Thoracic aorta endothelial cell (primary cell): ENCODE data around the gene BPIFB6. TPM values are rescaled to one million over a fixed set of nuclear protein-coding genes. Genes with fewer than 3 reads are reported as not detected.

Source experiments
- total RNA-seq: library from RNA; depleted of rRNA; stranded (reverse); fragments of >200 nt; gene quantifications from 2 replicates; pipeline ENCODE4 v1.2.3, GENCODE V29; 2012

Gene BPIFB6
- not detected in 2 replicates for total RNA-seq

GRCh38 chr20:33031531-33031930 lies at the start of gene BPIFB6:
TSS of gene BPIFB6 (plus strand) at chr20:33031648. CDS start at chr20:33031648, 0 bp downstream.

GRCh38 chr20:33004141-33004751 lies 27.2 kb upstream of the BPIFB6 start, which contains the start of gene SUN5:
TSS of gene SUN5 (minus strand) at chr20:33004433. CDS start at chr20:33004340, 93 bp downstream.

GRCh38 chr20:33007376-33008335 lies 23.8 kb upstream of the BPIFB6 start, which contains the start of gene BPIFB2:
TSS of gene BPIFB2 (plus strand) at chr20:33007704. CDS start at chr20:33008575, 871 bp downstream.

GRCh38 chr20:33053291-33054106 lies 22.1 kb downstream of the BPIFB6 start, which contains the start of gene BPIFB3:
TSS of gene BPIFB3 (plus strand) at chr20:33053903. CDS start at chr20:33055436, 1,533 bp downstream.

GRCh38 chr20:33079259-33079658 lies 47.8 kb downstream of the BPIFB6 start, which contains the start of gene BPIFB4:
TSS of gene BPIFB4 (plus strand) at chr20:33079643. CDS start at chr20:33081527, 1,884 bp downstream.

Other genes starting within 250 kb of the BPIFB6 start
- gene MAPRE1, start 211.7 kb upstream of the BPIFB6 start, total RNA-seq = 166 and 180 TPM in 2 replicates
- 0.43 TPM in 1 of 2 replicates, not detected in the other for gene EFCAB8, start 172.7 kb upstream of the BPIFB6 start, total RNA-seq
- not detected in 2 replicates for gene SUN5, start 27.2 kb upstream of the BPIFB6 start, total RNA-seq
- gene BPIFB2, start 23.9 kb upstream of the BPIFB6 start, total RNA-seq = not detected in 2 replicates
- gene BPIFB3, start 22.3 kb downstream of the BPIFB6 start, total RNA-seq = not detected in 2 replicates
- gene BPIFB4, start 48.0 kb downstream of the BPIFB6 start, total RNA-seq = not detected in 2 replicates
- gene BPIFA2, start 136.5 kb downstream of the BPIFB6 start, total RNA-seq = not detected in 2 replicates
- not detected in 2 replicates for gene BPIFA3, start 185.7 kb downstream of the BPIFB6 start, total RNA-seq
- gene BPIFA1, start 204.3 kb downstream of the BPIFB6 start, total RNA-seq = not detected in 2 replicates